Esophagus muscularis mucosa (tissue), 4 donors: Measurements from ENCODE around the gene TMCC3.

Source experiments
- EP300 ChIP-seq: sonication (generic); formaldehyde crosslinking; IDR thresholded peaks from one replicate; pipeline ENCODE4 v1.6.1; 2017; ENCODE audit warnings: antibody characterized with exemption
- POLR2A ChIP-seq: fragments of 450-650 bp; IDR thresholded peaks from one replicate; pipeline ENCODE4 v1.6.1; 2017; ENCODE audit warnings: antibody characterized with exemption, moderate library complexity, mild to moderate bottlenecking, low read depth
- POLR2AphosphoS5 ChIP-seq, 2 donors: sonication (generic); formaldehyde crosslinking; IDR thresholded peaks; one replicate each; pipeline ENCODE4 v1.6.1; 2017; ENCODE audit warnings: antibody characterized with exemption in 2 of 2
- TF ChIP-seq, protein P1 (sequence below), 3 experiments: fragments of 200-600 bp in 2 of 3; fragments of 450-650 bp in 1 of 3; sonication (generic) in 2 of 3; IDR thresholded peaks; one replicate each; pipeline ENCODE4 v1.5.1; 2017 to 2019; ENCODE audit warnings: antibody characterized with exemption in 3 of 3, mild to moderate bottlenecking in 2 of 3, moderate library complexity in 1 of 3

- TF ChIP-seq POLR2AphosphoS5 (IDR thresholded peaks at IDR 0.05) (no peak), EP300 (no peak), POLR2A (no peak)
- TF ChIP-seq, protein P1, sequence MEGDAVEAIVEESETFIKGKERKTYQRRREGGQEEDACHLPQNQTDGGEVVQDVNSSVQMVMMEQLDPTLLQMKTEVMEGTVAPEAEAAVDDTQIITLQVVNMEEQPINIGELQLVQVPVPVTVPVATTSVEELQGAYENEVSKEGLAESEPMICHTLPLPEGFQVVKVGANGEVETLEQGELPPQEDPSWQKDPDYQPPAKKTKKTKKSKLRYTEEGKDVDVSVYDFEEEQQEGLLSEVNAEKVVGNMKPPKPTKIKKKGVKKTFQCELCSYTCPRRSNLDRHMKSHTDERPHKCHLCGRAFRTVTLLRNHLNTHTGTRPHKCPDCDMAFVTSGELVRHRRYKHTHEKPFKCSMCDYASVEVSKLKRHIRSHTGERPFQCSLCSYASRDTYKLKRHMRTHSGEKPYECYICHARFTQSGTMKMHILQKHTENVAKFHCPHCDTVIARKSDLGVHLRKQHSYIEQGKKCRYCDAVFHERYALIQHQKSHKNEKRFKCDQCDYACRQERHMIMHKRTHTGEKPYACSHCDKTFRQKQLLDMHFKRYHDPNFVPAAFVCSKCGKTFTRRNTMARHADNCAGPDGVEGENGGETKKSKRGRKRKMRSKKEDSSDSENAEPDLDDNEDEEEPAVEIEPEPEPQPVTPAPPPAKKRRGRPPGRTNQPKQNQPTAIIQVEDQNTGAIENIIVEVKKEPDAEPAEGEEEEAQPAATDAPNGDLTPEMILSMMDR (IDR thresholded peaks at IDR 0.05), result no peak
Measured at GRCh38 chr12:94667031-94667540, 16.7 kb upstream of the TMCC3 start.
